Panc1 (cell line): Measurements from ENCODE around the gene SAV1. TPM values are rescaled to one million over a fixed set of nuclear protein-coding genes. Genes with fewer than 3 reads are reported as not detected.

Experiments used
- ATAC-seq: fragments of 200-7000 bp; cut with Tn5 transposase; 2 replicates; pipeline ENCODE4 v1.9.1; 2020; ENCODE audit warnings: mild to moderate bottlenecking, moderate library complexity
- BruUV-seq: library from RNA; stranded (reverse); fragments of 400-500 nt; replicated peaks from 2 replicates; lab custom pipeline; 2021; lab: Mats Ljungman, UMichigan
- CTCF ChIA-PET: fragments of 300-600 bp; sonication (Branson Sonifier 250); formaldehyde crosslinking; loops from one replicate; lab custom pipeline; 2022; ENCODE audit warnings: antibody characterized with exemption; lab: Charles Lee
- POLR2A ChIA-PET: fragments of 300-600 bp; sonication (Branson Sonifier 250); formaldehyde crosslinking; loops from one replicate; lab custom pipeline; 2022; ENCODE audit warnings: antibody characterized with exemption; lab: Charles Lee
- DNase-seq: peaks from one replicate; pipeline ENCODE4 v3.0.0-alpha.2; 2010; ENCODE audit warnings: low read depth, low spot score
- H3K27ac ChIP-seq: 2 replicates; pipeline ENCODE4 v1.5.1; 2011; ENCODE audit warnings: mild to moderate bottlenecking, low read length, inconsistent platforms
- H3K27me3 ChIP-seq: fragments of 200-500 bp; sonication (Bioruptor generic); 2 replicates; pipeline ENCODE4 v1.6.0; 2014; ENCODE audit warnings: low read length, inconsistent platforms; ENCODE audit not compliant: control insufficient read depth, insufficient read depth
- H3K36me3 ChIP-seq: fragments of 200-500 bp; sonication (Bioruptor generic); 2 replicates; pipeline ENCODE4 v1.5.1; 2014; ENCODE audit warnings: inconsistent platforms, mild to moderate bottlenecking, low read length, moderate library complexity; ENCODE audit not compliant: control insufficient read depth, insufficient read depth
- H3K4me1 ChIP-seq: 2 replicates; pipeline ENCODE4 v1.5.1; 2011; ENCODE audit warnings: inconsistent platforms, mild to moderate bottlenecking, low read length, moderate library complexity; ENCODE audit not compliant: control insufficient read depth, insufficient read depth
- H3K4me3 ChIP-seq, 2 experiments: 2 replicates each; pipeline ENCODE4 v1.5.1; 2011 to 2012; ENCODE audit warnings: low read depth in 2 of 2, low read length in 2 of 2, mild to moderate bottlenecking in 2 of 2, inconsistent platforms in 1 of 2, moderate library complexity in 1 of 2
- H3K9me3 ChIP-seq: fragments of 200-500 bp; sonication (Bioruptor generic); 2 replicates; pipeline ENCODE4 v1.5.1; 2014; ENCODE audit warnings: low read depth, mild to moderate bottlenecking, inconsistent platforms, low read length, moderate library complexity; ENCODE audit not compliant: control insufficient read depth, insufficient read depth
- CTCF ChIP-seq: fragments of 450-650 bp; IDR thresholded peaks from 2 replicates; pipeline ENCODE4 v1.5.1; 2017; ENCODE audit warnings: mild to moderate bottlenecking
- POLR2AphosphoS5 ChIP-seq: IDR thresholded peaks from 2 replicates; pipeline ENCODE4 v1.6.1; 2012; ENCODE audit warnings: mild to moderate bottlenecking, low read depth, low read length, moderate library complexity
- REST ChIP-seq, 2 experiments: IDR thresholded peaks; 2 replicates each; pipeline ENCODE4 v1.6.1; 2011 to 2012; ENCODE audit warnings: low read depth in 2 of 2, control low read depth in 1 of 2, low read length in 1 of 2, mild to moderate bottlenecking in 1 of 2, moderate library complexity in 1 of 2; ENCODE audit not compliant: insufficient read depth in 1 of 2
- SIN3A ChIP-seq: IDR thresholded peaks from 2 replicates; pipeline ENCODE4 v1.6.1; 2012; ENCODE audit warnings: low read depth, mild to moderate bottlenecking, low read length, moderate library complexity, borderline replicate concordance; ENCODE audit not compliant: insufficient read depth
- TCF7L2 ChIP-seq: IDR thresholded peaks from 2 replicates; pipeline ENCODE4 v1.6.1; 2011; ENCODE audit warnings: mild to moderate bottlenecking, low read depth, low read length, inconsistent platforms
- in situ Hi-C: cut with HindIII; loops from 2 replicates; pipeline ENCODE4 v1.10.0; 2016; ENCODE audit warnings: low sequenced_read_pairs, low pct_unique_long_range_greater_than_20kb
- intact Hi-C: fragments of 100-400 bp; cut with micrococcal nuclease; formaldehyde crosslinking; loops from one replicate; pipeline ENCODE4 v1.10.0; 2022; ENCODE audit not compliant: unreplicated experiment
- total RNA-seq: library from RNA; stranded (reverse); gene quantifications from one replicate; pipeline ENCODE4 v1.2.1, GENCODE V29; 2021; ENCODE audit not compliant: unreplicated experiment

The SAV1 gene
- total RNA-seq, 1 experiment from 2014 or later = 13.2 TPM

GRCh38 chr14:50677527-50678063 is 9.5 kb upstream of the SAV1 start:
- POLR2A ChIA-PET = no interaction called here
- H3K36me3 ChIP-seq = no peaks in the 10 kb centered on the region
- no TSS peak for BruUV-seq
- H3K4me3 ChIP-seq = no peak overlapping the region
- CTCF ChIA-PET = no interaction called here
- H3K4me1 ChIP-seq = no peaks in the 10 kb centered on the region
- intact Hi-C loops (no loop called here), in situ Hi-C loops (no loop called here)
- peak; percentile 56 for ATAC-seq
- DNase-seq = no peak
- TF ChIP-seq TCF7L2 (no peak), SIN3A (no peak), POLR2AphosphoS5 (no peak)
- no peaks in the 10 kb centered on the region for H3K9me3 ChIP-seq
- H3K27ac ChIP-seq = no peak overlapping the region
- no peaks in the 10 kb centered on the region for H3K27me3 ChIP-seq

GRCh38 chr14:50676814-50677516 is 8.9 kb upstream of the SAV1 start:
- Histone ChIP-seq H3K27ac (no peak overlapping the region), H3K9me3 (no peaks in the 10 kb centered on the region), H3K36me3 (no peaks in the 10 kb centered on the region), H3K4me1 (no peaks in the 10 kb centered on the region), H3K4me3 (no peak overlapping the region), H3K27me3 (no peaks in the 10 kb centered on the region)
- no TSS peak for BruUV-seq
- no peak for ATAC-seq
- no peak for TF ChIP-seq CTCF
- TF ChIP-seq SIN3A = no peak
- TF ChIP-seq TCF7L2 = no peak
- TF ChIP-seq REST (IDR thresholded peaks at IDR 0.05; ENCODE audit: insufficient read depth in 1 of 2, low read depth in 2 of 2, low read length in 1 of 2) = no peak
- TF ChIP-seq POLR2AphosphoS5 = no peak
- no peak for DNase-seq
- intact Hi-C loops (no loop called here), in situ Hi-C loops (no loop called here)
- ChIA-PET POLR2A (no interaction called here), CTCF (no interaction called here)

GRCh38 chr14:50675597-50675996 is 7.5 kb upstream of the SAV1 start:
- DNase-seq (no peak), ATAC-seq (no peak)
- Histone ChIP-seq H3K9me3 (no peaks in the 10 kb centered on the region), H3K4me3 (no peak overlapping the region), H3K36me3 (no peaks in the 10 kb centered on the region), H3K27me3 (no peaks in the 10 kb centered on the region), H3K27ac (no peak overlapping the region), H3K4me1 (no peaks in the 10 kb centered on the region)
- ChIA-PET CTCF (no interaction called here), POLR2A (no interaction called here)
- intact Hi-C loops = no loop called here
- BruUV-seq = no TSS peak
- TF ChIP-seq TCF7L2 = no peak
- no peak for TF ChIP-seq POLR2AphosphoS5
- no peak for TF ChIP-seq REST (IDR thresholded peaks at IDR 0.05; ENCODE audit: insufficient read depth in 1 of 2, low read depth in 2 of 2, low read length in 1 of 2)
- no peak for TF ChIP-seq CTCF
- TF ChIP-seq SIN3A = no peak
- in situ Hi-C loops = no loop called here
